Ovary (tissue), 3 donors: ENCODE measurements around the gene C7orf33.

Experiments
- CTCF ChIP-seq, 3 donors: fragments of 450-650 bp in 2 of 3; fragments of 200-600 bp in 1 of 3; IDR thresholded peaks; one replicate each; pipeline versions ENCODE4 v1.5.1 to v1.8.0; 2016 to 2022; ENCODE audit warnings: antibody characterized with exemption in 3 of 3, mild to moderate bottlenecking in 1 of 3
- EP300 ChIP-seq: sonication (generic); formaldehyde crosslinking; IDR thresholded peaks from one replicate; pipeline ENCODE4 v1.6.1; 2017; ENCODE audit warnings: antibody characterized with exemption
- POLR2A ChIP-seq: fragments of 450-650 bp; IDR thresholded peaks from one replicate; pipeline ENCODE4 v1.6.1; 2017; ENCODE audit warnings: antibody characterized with exemption, mild to moderate bottlenecking, moderate library complexity
- donor health status: DM: no; HTN: no; CAD: no.

GRCh38 chr7:148623586-148624282 is 33.2 kb downstream of the C7orf33 start:
- TF ChIP-seq EP300, result no peak
- no peak for TF ChIP-seq CTCF (IDR thresholded peaks at IDR 0.05)
- no peak for TF ChIP-seq POLR2A
